ENCODE results near the gene PCDHAC1.
"Not testable (repeated sequence)": the region's sequence is repeated elsewhere in the genome, so short reads cannot be mapped to it uniquely, and the experiment has no call there.

PCDHAC1 gene

DNA sequence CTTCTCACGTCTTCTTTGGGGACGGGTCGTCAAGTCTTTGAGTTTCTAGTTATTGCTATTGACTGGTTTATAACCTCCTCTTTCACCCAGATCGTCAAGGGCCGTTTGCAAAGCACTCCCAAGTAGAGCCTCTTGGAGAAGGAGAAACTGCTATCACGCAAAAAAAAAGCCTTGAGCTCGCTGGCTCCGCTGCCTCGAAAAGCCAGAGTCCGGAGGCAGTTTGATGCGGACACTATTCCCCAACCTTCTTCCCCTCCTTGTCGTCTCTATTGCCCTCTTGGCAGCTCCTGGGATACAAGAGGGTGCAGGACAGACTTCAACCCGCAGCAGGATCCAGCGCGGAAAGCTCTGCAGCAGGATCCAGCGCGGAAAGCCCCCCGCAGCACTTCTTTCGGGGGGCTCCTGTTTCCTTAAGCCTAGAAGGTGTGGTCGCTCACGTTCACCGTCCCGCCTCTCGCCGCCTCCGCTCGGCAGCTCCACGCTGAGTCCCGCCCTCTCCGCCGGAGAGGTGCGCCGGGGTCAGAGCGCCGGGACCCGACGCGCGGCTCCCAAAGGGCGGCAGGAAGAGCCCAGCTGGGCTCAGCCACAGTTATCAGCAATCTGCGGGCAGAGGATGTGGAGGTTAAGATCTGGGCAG lies at the start of gene PCDHAC1:
Gene PCDHAC1, plus strand, starts transcription at position 494 of the 637 bp plus-strand sequence. CDS start 594 bp downstream, outside the sequence.
- DNase-seq = no peak

- DNase-seq = not testable (repeated sequence)
Observed at GRCh38 chr5:140876541-140877261, 49.4 kb upstream of the PCDHAC1 start.

DNA sequence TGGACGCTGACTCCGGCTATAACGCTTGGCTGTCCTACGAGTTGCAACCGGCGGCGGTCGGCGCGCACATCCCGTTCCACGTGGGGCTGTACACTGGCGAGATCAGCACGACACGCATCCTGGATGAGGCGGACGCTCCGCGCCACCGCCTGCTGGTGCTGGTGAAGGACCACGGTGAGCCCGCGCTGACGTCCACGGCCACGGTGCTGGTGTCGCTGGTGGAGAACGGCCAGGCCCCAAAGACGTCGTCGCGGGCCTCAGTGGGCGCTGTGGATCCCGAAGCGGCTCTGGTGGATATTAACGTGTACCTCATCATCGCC lies 48.9 kb upstream of the PCDHAC1 start:
- no peak for DNase-seq

DNA sequence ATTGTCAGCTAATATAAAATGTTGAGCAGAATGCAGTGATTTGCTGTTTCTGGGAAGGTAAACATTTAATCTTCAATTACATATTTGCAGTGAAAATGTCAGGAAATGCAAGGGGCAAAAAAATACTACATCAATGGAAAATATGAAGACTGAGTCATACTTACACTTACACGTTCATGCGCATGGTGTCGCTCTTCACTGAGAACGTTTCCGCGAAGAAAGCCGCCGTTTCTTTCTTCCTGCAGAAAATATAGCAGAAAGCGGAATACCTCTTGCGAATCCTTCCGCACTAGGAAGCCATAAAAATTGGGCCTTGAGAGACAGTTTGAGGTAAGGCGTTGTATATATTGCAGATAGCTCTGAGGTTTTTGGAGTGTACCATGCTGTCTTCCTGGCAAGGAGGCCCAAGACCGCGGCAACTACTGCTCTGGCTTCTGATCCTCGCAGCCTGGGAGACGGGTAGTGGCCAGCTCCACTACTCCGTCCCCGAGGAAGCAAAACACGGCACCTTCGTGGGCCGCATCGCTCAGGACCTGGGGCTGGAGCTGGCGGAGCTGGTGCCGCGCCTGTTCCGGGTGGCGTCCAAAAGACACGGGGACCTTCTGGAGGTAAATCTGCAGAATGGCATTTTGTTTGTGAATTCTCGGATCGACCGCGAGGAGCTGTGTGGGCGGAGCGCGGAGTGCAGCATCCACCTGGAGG lies 44.1 kb upstream of the PCDHAC1 start, which contains the start of gene PCDHA13:
Gene PCDHA13, plus strand, starts transcription at position 236 of the 702 bp plus-strand sequence. Its CDS starts 145 bp downstream, at position 381.
- no peak for DNase-seq

DNA sequence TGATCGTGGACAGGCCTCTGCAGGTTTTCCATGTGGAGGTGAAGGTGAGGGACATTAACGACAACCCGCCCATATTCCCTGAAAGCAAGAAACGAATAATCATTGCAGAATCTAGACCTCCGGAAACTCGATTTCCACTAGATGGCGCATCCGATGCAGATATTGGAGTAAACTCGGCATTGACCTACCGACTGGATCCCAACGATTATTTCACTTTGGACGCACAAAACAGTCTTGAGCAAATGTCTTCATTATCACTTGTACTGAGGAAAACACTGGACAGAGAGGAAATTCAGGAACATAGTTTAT lies 43.6 kb upstream of the PCDHAC1 start:
- no peak for DNase-seq

GRCh38 chr5:140883373-140883772 lies 42.7 kb upstream of the PCDHAC1 start:
- DNase-seq = no peak

DNA sequence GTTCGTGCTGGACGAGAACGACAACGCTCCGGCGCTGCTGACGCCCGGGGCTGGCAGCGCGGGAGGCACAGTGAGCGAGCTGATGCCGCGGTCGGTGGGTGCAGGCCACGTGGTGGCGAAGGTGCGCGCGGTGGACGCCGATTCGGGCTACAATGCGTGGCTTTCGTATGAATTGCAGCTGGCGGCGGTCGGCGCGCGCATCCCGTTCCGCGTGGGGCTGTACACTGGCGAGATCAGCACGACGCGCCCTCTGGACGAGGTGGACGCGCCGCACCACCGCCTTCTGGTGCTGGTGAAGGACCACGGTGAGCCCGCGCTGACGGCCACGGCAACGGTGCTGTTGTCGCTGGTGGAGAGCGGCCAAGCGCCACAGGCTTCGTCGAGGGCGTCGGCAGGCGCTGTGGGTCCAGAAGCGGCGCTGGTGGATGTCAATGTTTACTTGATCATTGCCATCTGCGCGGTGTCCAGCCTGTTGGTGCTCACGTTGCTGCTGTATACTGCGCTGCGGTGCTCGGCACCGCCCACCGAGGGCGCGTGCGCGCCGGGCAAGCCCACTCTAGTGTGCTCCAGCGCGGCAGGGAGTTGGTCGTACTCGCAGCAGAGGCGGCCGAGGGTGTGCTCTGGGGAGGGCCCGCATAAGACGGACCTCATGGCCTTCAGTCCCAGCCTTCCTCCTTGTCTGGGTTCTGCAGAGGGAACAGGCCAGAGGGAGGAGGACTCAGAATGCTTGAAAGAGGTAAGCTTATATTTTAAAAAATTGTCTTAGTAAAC lies 42.0 kb upstream of the PCDHAC1 start:
- no peak for DNase-seq

DNA sequence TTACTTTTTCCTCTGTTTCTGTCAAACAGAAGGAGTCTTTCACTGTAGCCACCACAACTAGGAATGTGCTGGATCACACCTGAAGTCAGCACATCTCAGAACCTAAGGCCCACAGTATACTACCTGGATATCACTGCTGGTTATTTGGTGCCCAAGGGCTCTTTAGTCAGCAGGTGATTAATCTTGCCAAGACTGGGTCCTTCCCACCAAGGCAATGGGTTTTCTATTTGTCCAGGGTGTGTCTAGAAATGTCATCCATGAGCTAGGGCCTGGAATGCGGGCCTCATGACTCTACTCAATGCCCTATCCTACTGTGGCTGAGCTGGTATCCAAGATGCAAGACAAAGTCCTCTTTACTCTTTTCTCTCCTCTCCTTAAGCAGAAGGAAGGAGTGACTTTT lies 9.8 kb upstream of the PCDHAC1 start:
- DNase-seq = no peak

GRCh38 chr5:140923601-140924000 lies 2.5 kb upstream of the PCDHAC1 start:
- no peak for DNase-seq

DNA sequence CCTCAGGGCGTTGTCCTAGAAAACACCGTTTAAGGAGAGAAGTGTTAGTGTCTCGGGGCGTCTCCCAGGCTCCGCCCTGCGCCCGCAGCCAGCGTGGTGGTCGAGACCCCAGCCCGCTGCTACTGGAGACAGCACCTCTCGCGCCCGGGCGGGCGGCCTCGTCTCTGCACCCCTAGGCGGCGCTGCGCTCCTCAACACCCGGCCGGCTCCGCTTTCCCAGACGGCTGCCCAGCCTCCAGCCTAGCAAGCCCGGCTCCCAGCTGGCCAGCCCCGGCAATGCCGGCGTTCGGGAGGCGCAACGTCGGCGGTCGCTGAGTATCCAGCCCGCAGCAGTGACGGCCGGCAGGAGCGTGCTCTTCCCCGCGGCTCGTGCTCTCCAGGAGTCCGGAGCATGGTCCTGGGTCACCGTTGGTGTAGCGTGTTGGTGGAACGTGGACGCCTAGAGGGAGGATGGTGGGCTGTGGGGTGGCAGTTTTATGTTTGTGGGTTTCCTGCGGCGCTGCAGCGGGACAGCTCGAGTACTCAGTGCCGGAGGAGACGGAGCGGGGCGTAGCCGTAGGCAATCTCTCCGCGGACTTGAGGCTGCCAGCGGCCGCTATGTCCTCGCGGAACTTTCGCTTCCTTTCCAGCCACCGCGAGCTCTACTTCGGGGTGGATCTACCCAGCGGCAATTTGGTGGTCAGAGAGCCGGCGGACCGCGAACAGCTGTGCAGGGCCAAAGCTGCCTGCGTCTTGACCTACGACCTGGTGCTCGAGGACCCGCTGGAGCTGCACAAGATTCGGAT lies 536 bp downstream of the PCDHAC1 start:
- peak in 1 of 2 donors; percentile 11 for DNase-seq

DNA sequence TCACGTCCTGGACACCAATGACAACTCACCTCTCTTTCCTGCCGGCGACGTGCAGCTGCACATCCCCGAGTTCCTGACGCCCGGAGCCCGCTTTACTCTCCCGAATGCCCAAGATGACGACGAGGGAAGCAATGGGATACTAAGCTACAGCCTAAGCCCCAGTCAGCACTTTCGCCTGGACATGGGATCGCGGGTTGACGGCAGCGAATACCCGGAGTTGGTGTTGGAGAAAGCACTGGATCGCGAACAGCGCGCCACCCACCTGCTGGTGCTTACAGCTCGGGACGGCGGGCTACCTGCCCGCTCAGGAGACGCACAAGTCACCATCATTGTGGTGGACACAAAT lies 1.1 kb downstream of the PCDHAC1 start:
- no peak for DNase-seq

GRCh38 chr5:140934964-140935606 lies 9.0 kb downstream of the PCDHAC1 start:
- no peak for DNase-seq

DNA sequence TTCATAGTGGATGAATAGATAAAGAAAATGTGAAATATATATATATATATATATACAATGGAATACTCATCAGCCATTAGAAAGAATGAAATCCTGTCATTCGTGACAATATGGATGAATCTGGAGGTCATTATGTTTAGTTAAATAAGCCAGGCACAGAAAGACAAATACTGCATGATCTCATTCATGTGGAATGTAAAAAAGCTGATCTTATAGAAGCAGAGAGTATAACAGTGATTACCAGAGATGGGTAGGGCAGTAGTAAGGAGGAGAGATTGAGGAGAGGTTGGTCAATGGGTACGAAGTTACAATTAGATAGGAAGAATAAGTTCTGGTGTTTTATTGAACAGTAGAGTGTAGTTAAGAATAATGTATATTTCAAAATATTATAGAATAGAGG lies 20.5 kb downstream of the PCDHAC1 start:
- DNase-seq = no peak

DNA sequence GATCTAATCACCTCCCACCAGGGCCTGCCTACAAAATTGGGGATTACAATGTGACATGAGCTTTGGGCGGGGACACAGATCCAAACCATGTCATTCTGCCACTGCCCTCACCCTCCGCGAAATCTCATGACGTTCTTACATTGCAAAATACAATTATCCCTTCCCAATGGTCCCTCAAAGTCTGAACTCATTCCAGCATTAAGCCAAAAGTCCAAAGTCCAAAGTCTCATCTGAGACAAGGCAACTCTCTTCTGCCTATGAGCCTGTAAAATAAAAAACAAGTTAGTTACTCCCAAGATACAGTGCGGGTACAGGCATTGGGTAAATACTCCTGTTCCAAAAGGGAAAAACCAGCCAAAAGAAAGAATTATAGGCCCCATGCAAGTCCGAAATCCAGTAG lies 25.5 kb downstream of the PCDHAC1 start:
- no peak for DNase-seq

DNA sequence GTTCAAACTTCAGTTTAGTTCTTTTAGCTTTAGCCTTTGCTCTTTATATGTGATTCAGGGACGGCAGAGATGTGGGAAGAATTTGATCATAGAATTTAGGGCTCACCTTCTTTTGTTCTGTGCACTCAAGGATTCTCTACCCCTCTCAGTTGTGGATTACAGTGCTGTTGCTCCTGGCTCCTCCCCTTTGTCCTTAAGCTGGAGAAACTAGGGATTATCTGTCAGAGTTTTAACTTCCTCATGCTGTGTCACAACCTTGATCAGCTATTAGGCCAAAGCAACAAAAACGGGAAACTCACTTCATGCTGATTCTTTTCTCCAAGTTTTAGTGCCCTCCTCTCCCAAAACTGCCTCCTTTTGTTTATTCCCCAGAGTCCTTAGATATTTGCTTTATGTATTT lies 27.1 kb downstream of the PCDHAC1 start:
- no peak for DNase-seq

GRCh38 chr5:140962190-140962589 lies 36.1 kb downstream of the PCDHAC1 start:
- no peak for DNase-seq

GRCh38 chr5:140964356-140964755 lies 38.3 kb downstream of the PCDHAC1 start:
- DNase-seq = no peak

GRCh38 chr5:140965905-140966292 lies 39.8 kb downstream of the PCDHAC1 start:
- no peak for DNase-seq

GRCh38 chr5:140966293-140967225 lies 40.5 kb downstream of the PCDHAC1 start, which contains the start of gene PCDHAC2:
Gene PCDHAC2, plus strand, starts transcription at chr5:140966476. Its CDS starts 291 bp downstream, at chr5:140966767.
- DNase-seq = no peak

- DNase-seq = no peak
Observed at GRCh38 chr5:140967226-140967893, 41.3 kb downstream of the PCDHAC1 start.
